GM10266 (cell line): ENCODE measurements around the gene PIP5K1C.

Experiments used
- DNase-seq: peaks from one replicate; pipeline ENCODE4 v3.0.0; 2012; ENCODE audit errors: extremely low spot score
- CTCF ChIP-seq: IDR thresholded peaks from 2 replicates; pipeline ENCODE4 v1.5.1; 2012; ENCODE audit warnings: mild to moderate bottlenecking, low read depth; ENCODE audit not compliant: control insufficient read depth, insufficient read depth; ENCODE audit errors: missing control alignments

The PIP5K1C gene

GRCh38 chr19:3708207-3708931 is 8.1 kb upstream of the PIP5K1C start, which contains the start of gene TJP3:
TSS of gene TJP3 (plus strand) at chr19:3708384. CDS start at chr19:3728433, 20,049 bp downstream.
- DNase-seq = no peak
- TF ChIP-seq CTCF = no peak

- TF ChIP-seq CTCF = no peak
- no peak for DNase-seq
Measured at GRCh38 chr19:3707868-3708206, 7.6 kb upstream of the PIP5K1C start.

GRCh38 chr19:3701200-3701599 is 932 bp upstream of the PIP5K1C start:
- DNase-seq = no peak

GRCh38 chr19:3699741-3700241 is 477 bp downstream of the PIP5K1C start:
- DNase-seq = no peak

More at GRCh38 chr19:3701200-3701599, 932 bp upstream of the PIP5K1C start:
- TF ChIP-seq CTCF = no peak

GRCh38 chr19:3698974-3699740 is 1.1 kb downstream of the PIP5K1C start:
- TF ChIP-seq CTCF = peak; percentile 2
- peak; percentile 73 for DNase-seq

More at GRCh38 chr19:3699741-3700241, 477 bp downstream of the PIP5K1C start:
- no peak for TF ChIP-seq CTCF

- DNase-seq = peak; percentile 59
- TF ChIP-seq CTCF = no peak
Measured at GRCh38 chr19:3698386-3698950, 1.8 kb downstream of the PIP5K1C start.
